Spleen (tissue), 7 donors: ENCODE measurements around the gene GCSH.

Experiments
- CTCF ChIP-seq, 11 experiments: fragments of 200-600 bp in 7 of 11; fragments of 450-650 bp in 4 of 11; sonication (generic) in 4 of 11; IDR thresholded peaks in 8 of 11; conservative IDR thresholded peaks in 3 of 11; 1 replicate in 7 of 11; 2 replicates in 4 of 11; pipeline versions ENCODE4 v1.4.0 to v1.8.0; 2016 to 2021; ENCODE audit warnings: antibody characterized with exemption in 11 of 11, inconsistent platforms in 4 of 11, mild to moderate bottlenecking in 1 of 11
- POLR2A ChIP-seq, 3 donors: fragments of 450-650 bp; IDR thresholded peaks; one replicate each; pipeline ENCODE4 v1.5.1; 2017; ENCODE audit warnings: antibody characterized with exemption in 3 of 3, mild to moderate bottlenecking in 1 of 3
- POLR2AphosphoS5 ChIP-seq, 3 donors: sonication (generic); formaldehyde crosslinking; IDR thresholded peaks; one replicate each; pipeline ENCODE4 v1.5.1; 2017; ENCODE audit warnings: antibody characterized with exemption in 3 of 3
- donor health status: DM: no; HTN: no; CAD: no; lungs with moderate emphysema.
- donor health status: DM: no; HTN: no; CAD: no.
- donor health status: DM: no; HTN: no; CAD: no.

DNA sequence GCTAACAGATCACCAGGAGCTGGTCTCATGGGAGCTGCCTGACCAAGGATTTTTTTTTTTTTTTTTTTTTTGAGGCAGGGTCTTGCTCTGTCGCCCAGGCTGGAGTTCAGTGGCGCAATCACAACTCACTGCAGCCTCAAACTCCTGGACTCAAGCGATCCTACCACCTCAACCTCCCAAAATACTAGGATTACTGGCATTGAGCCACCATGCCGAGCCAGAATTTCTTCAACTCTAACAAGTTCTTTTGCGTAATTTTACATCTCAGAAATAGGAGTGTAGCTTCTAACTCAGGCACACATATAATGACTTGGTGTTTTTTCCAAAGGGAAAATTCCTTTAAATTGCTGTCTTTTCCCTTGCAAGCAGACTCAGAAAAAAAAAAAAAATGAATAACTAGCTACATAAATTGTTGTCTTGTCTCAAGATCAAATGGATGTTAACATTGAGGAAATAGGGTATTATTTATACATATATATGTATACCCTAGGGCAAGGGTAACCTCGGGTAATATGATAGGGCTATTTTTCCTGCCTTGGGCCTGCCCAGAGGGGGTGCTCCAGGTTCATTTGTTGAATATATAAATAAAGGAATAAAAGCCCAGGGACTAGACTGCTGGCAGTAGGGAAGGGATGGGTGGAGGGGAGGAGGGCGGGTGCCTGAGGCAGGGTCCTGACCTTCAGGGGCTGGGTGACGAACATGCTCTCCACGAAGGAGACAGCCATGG, 42.8 kb upstream of the GCSH start:
- TF ChIP-seq POLR2A (IDR thresholded peaks at IDR 0.05) (no peak), CTCF (IDR thresholded peaks at IDR 0.05 in 8 of 11, conservative IDR thresholded peaks at IDR 0.05 in 3 of 11) (no peak), POLR2AphosphoS5 (IDR thresholded peaks at IDR 0.05) (no peak)
